ENCODE data around the gene DHRS12. TPM values are rescaled to one million over a fixed set of nuclear protein-coding genes. Genes with fewer than 3 reads are reported as not detected.

Gene DHRS12
- total RNA-seq, 2 experiments from 2014 or later: 10.0 to 14.8 TPM

GRCh38 chr13:51763486-51763885 lies 40.5 kb downstream of the DHRS12 start:
- TF ChIP-seq CTCF (IDR thresholded peaks at IDR 0.05): no peak
- Mint-ChIP-seq H3K36me3 (ENCODE audit: low read depth) (peaks cover 61% of the 10 kb centered on the region), H3K27me3 (no peaks in the 10 kb centered on the region), H3K9me3 (no peaks in the 10 kb centered on the region), H3K4me1 (ENCODE audit: low read depth) (peaks cover 23% of the 10 kb centered on the region), H3K27ac (peak overlapping the region; percentile 85), H3K4me3 (no peak overlapping the region)
- intact Hi-C loops (cut with DNase I, micrococcal nuclease): loop anchor here in 1 of 2 experiments (10.0 kb wide), 1 partner anchor 179 kb away; the partner anchor contains the start of gene WDFY2
- Histone ChIP-seq H3K9me3 (ENCODE audit: control insufficient read depth in 1 of 2, insufficient read depth in 1 of 2, low read length in 2 of 2) (no peaks in the 10 kb centered on the region), H3K4me3 (ENCODE audit: low read length) (no peak overlapping the region), H3K27ac (ENCODE audit: low read depth in 1 of 2, low read length in 2 of 2) (peak overlapping the region; percentile 67 to 73), H3K4me1 (ENCODE audit: insufficient read depth, low read length) (peaks cover 18% of the 10 kb centered on the region), H3K27me3 (ENCODE audit: control insufficient read depth in 1 of 2, insufficient read depth in 2 of 2, low read length in 2 of 2) (no peaks in the 10 kb centered on the region), H3K36me3 (ENCODE audit: insufficient read depth, low read length) (peaks cover 27% of the 10 kb centered on the region)
- POLR2A ChIA-PET: interaction anchor here (1.2 to 3.5 kb wide), 4 partner anchors 61 to 329 kb away, joined by 3 to 30 read pairs (median 5); partner anchors contain the start of genes INTS6 and WDFY2
- ATAC-seq (ENCODE audit: poor library complexity) (no peak), DNase-seq (no peak)
- CTCF ChIA-PET: interaction anchor here (1.0 to 1.8 kb wide), 3 partner anchors 34 to 364 kb away, joined by 3 to 6 read pairs (median 4); no protein-coding TSS in a partner anchor

- DNase-seq: no peak
- Histone ChIP-seq H3K27me3 (ENCODE audit: control insufficient read depth in 1 of 2, insufficient read depth in 2 of 2, low read length in 2 of 2) (no peaks in the 10 kb centered on the region), H3K4me1 (ENCODE audit: insufficient read depth, low read length) (peaks cover 18% of the 10 kb centered on the region), H3K36me3 (ENCODE audit: insufficient read depth, low read length) (peaks cover 33% of the 10 kb centered on the region), H3K27ac (ENCODE audit: low read depth in 1 of 2, low read length in 2 of 2) (no peak overlapping the region), H3K9me3 (ENCODE audit: control insufficient read depth in 1 of 2, insufficient read depth in 1 of 2, low read length in 2 of 2) (no peaks in the 10 kb centered on the region), H3K4me3 (ENCODE audit: low read length) (no peak overlapping the region)
- Mint-ChIP-seq H3K36me3 (ENCODE audit: low read depth) (peaks cover 65% of the 10 kb centered on the region), H3K27me3 (no peaks in the 10 kb centered on the region), H3K9me3 (no peaks in the 10 kb centered on the region), H3K4me1 (ENCODE audit: low read depth) (peaks cover 23% of the 10 kb centered on the region), H3K4me3 (no peak overlapping the region), H3K27ac (peak overlapping the region; percentile 34)
- POLR2A ChIA-PET: interaction anchor here (0.5 to 3.5 kb wide), 2 partner anchors 298 to 308 kb away, joined by 3 to 30 read pairs; partner anchors contain the start of gene INTS6
- CTCF ChIA-PET: no interaction called here
- intact Hi-C loops (cut with DNase I, micrococcal nuclease): loop anchor here in 1 of 2 experiments (10.0 kb wide), 1 partner anchor 177 kb away; the partner anchor contains the start of gene WDFY2
- no peak for TF ChIP-seq CTCF (IDR thresholded peaks at IDR 0.05)
- ATAC-seq (ENCODE audit: poor library complexity): no peak
Observed at GRCh38 chr13:51761643-51762350, 42.2 kb downstream of the DHRS12 start.

- Mint-ChIP-seq H3K27me3 (no peaks in the 10 kb centered on the region), H3K27ac (no peak overlapping the region), H3K4me1 (ENCODE audit: low read depth) (peaks cover 19% of the 10 kb centered on the region), H3K9me3 (no peaks in the 10 kb centered on the region), H3K36me3 (ENCODE audit: low read depth) (peaks cover 67% of the 10 kb centered on the region), H3K4me3 (no peak overlapping the region)
- POLR2A ChIA-PET: no interaction called here
- ATAC-seq (ENCODE audit: poor library complexity) (no peak), DNase-seq (no peak)
- no peaks in the 10 kb centered on the region for H3K27me3 ChIP-seq (ENCODE audit: control insufficient read depth in 1 of 2, insufficient read depth in 2 of 2, low read length in 2 of 2)
- no peak overlapping the region for H3K27ac ChIP-seq (ENCODE audit: low read depth in 1 of 2, low read length in 2 of 2)
- no peak overlapping the region for H3K4me3 ChIP-seq (ENCODE audit: low read length)
- TF ChIP-seq CTCF (IDR thresholded peaks at IDR 0.05): no peak
- intact Hi-C loops (cut with DNase I, micrococcal nuclease): loop anchor here in 1 of 2 experiments (10.0 kb wide), 1 partner anchor 176 kb away; the partner anchor contains the start of gene WDFY2
- H3K9me3 ChIP-seq (ENCODE audit: control insufficient read depth in 1 of 2, insufficient read depth in 1 of 2, low read length in 2 of 2): no peaks in the 10 kb centered on the region
- H3K36me3 ChIP-seq (ENCODE audit: insufficient read depth, low read length): peaks cover 38% of the 10 kb centered on the region
- peaks cover 18% of the 10 kb centered on the region for H3K4me1 ChIP-seq (ENCODE audit: insufficient read depth, low read length)
- CTCF ChIA-PET: no interaction called here
Observed at GRCh38 chr13:51760592-51760991, 43.4 kb downstream of the DHRS12 start.
